GM23338 (cell line): Measurements from ENCODE around the gene GOLT1A.

Source experiments
- CREB1 ChIP-seq: fragments of 250-450 bp; sonication (Bioruptor Pico); IDR thresholded peaks from 2 replicates; pipeline ENCODE4 v1.5.0; 2020; ENCODE audit warnings: low read depth, mild to moderate bottlenecking, moderate library complexity
- CTCF ChIP-seq, 2 experiments: fragments of 200-600 bp in 1 of 2; sonication (generic) in 1 of 2; conservative IDR thresholded peaks; 2 replicates each; pipeline versions ENCODE4 v1.5.1 to v1.6.1; 2016 to 2017; ENCODE audit warnings: antibody characterized with exemption in 2 of 2, low read depth in 2 of 2, mild to moderate bottlenecking in 2 of 2, moderate library complexity in 1 of 2
- EZH2 ChIP-seq: fragments of 200-600 bp; sonication (generic); IDR thresholded peaks from one replicate; pipeline ENCODE4 v1.8.0; 2017; ENCODE audit warnings: antibody characterized with exemption, mild to moderate bottlenecking, low read depth; ENCODE audit not compliant: unreplicated experiment
- EZH2phosphoT487 ChIP-seq: fragments of 200-600 bp; sonication (generic); IDR thresholded peaks from one replicate; pipeline ENCODE4 v1.8.1; 2018; ENCODE audit warnings: antibody characterized with exemption; ENCODE audit not compliant: unreplicated experiment
- NANOG ChIP-seq: IDR thresholded peaks from 2 replicates; pipeline ENCODE4 v1.6.1; 2016; ENCODE audit warnings: antibody characterized with exemption, borderline replicate concordance
- POLR2AphosphoS5 ChIP-seq: IDR thresholded peaks from 2 replicates; pipeline ENCODE4 v1.6.1; 2016; ENCODE audit warnings: antibody characterized with exemption, low read depth
- REST ChIP-seq: IDR thresholded peaks from one replicate; pipeline ENCODE4 v1.6.1; 2018; ENCODE audit warnings: antibody characterized with exemption; ENCODE audit not compliant: unreplicated experiment
- STAT1 ChIP-seq: IDR thresholded peaks from one replicate; pipeline ENCODE4 v1.6.1; 2016; ENCODE audit warnings: antibody characterized with exemption; ENCODE audit not compliant: unreplicated experiment
- ZNF114 ChIP-seq: fragments of 250-450 bp; sonication (Bioruptor Pico); IDR thresholded peaks from 2 replicates; pipeline ENCODE4 v1.5.0; 2020; ENCODE audit warnings: mild to moderate bottlenecking, moderate library complexity
- ZNF331 ChIP-seq: fragments of 250-450 bp; sonication (Bioruptor Pico); IDR thresholded peaks from 2 replicates; pipeline ENCODE4 v1.5.0; 2020; ENCODE audit warnings: low read depth, mild to moderate bottlenecking, moderate library complexity

DNA sequence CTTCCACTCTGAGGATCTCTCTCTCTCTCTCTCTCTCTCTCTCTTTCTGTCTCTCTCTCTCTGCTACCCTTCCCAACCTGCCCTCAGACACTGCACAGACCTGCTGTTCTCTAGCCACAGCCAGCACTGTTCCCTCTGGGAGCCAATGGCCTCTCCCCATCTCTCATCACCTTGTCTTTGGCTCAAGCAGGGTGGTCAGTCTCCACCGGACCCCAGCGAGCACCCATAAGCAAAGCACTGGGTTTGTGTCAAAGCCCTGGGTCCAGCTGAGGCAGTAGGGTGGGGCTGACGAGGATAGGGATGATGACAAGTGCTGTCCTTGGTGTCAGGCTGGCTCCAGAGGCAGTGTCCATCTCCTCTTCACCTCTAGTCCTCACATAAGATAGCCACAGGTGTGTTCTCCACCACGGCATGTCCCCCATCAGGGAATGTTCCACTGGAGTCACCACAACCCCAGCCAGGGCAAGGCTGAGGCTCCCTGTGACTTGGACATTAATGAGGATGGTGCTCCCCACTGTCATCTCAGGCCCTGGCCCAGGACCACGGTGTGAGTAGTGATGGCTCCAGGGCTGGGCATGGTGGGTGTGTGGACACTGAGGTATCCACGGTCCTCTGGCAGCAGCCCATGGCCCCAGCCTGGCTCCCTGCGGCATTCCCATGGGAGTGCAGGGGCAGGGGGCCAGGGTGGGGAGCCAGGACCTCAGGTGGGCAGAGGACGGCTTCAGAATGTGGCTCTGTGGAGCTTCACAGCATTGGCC lies 8.4 kb upstream of the GOLT1A start:
- TF ChIP-seq EZH2 (no peak), ZNF114 (CRISPR knock-in tag) (no peak), POLR2AphosphoS5 (no peak), REST (no peak), ZNF331 (CRISPR knock-in tag) (no peak), CTCF (conservative IDR thresholded peaks at IDR 0.05; ENCODE audit: low read depth in 2 of 2) (no peak), EZH2phosphoT487 (no peak), NANOG (no peak), CREB1 (CRISPR knock-in tag) (no peak), STAT1 (no peak)
